Esophagus muscularis mucosa (tissue), 4 donors: ENCODE measurements around the gene ITGBL1.

Experiments
- CTCF ChIP-seq, 3 experiments: fragments of 200-600 bp in 2 of 3; fragments of 450-650 bp in 1 of 3; sonication (generic) in 2 of 3; IDR thresholded peaks; one replicate each; pipeline ENCODE4 v1.5.1; 2017 to 2019; ENCODE audit warnings: antibody characterized with exemption in 3 of 3, mild to moderate bottlenecking in 2 of 3, moderate library complexity in 1 of 3
- EP300 ChIP-seq: sonication (generic); formaldehyde crosslinking; IDR thresholded peaks from one replicate; pipeline ENCODE4 v1.6.1; 2017; ENCODE audit warnings: antibody characterized with exemption
- POLR2A ChIP-seq: fragments of 450-650 bp; IDR thresholded peaks from one replicate; pipeline ENCODE4 v1.6.1; 2017; ENCODE audit warnings: antibody characterized with exemption, moderate library complexity, mild to moderate bottlenecking, low read depth

- no peak for TF ChIP-seq EP300
- no peak for TF ChIP-seq CTCF (IDR thresholded peaks at IDR 0.05)
- no peak for TF ChIP-seq POLR2A
These were observed 257.5 kb downstream of the ITGBL1 start for GRCh38 chr13:101709952-101710351.
